Stomach (tissue), 4 donors: ENCODE data around the gene LSM12.

ENCODE experiments used
- EP300 ChIP-seq: sonication (generic); formaldehyde crosslinking; IDR thresholded peaks from one replicate; pipeline ENCODE4 v1.6.1; 2017; ENCODE audit warnings: antibody characterized with exemption
- POLR2A ChIP-seq, 4 donors: fragments of 450-650 bp; IDR thresholded peaks; one replicate each; pipeline ENCODE4 v1.6.1; 2016; ENCODE audit warnings: antibody characterized with exemption in 4 of 4, control low read depth in 2 of 4, mild to moderate bottlenecking in 1 of 4, moderate library complexity in 1 of 4
- POLR2AphosphoS5 ChIP-seq, 3 donors: sonication (generic); formaldehyde crosslinking; IDR thresholded peaks; one replicate each; pipeline ENCODE4 v1.6.1; 2016; ENCODE audit warnings: antibody characterized with exemption in 3 of 3
- TF ChIP-seq, protein P1 (sequence below), 7 experiments: fragments of 450-650 bp in 4 of 7; fragments of 200-600 bp in 3 of 7; sonication (generic) in 3 of 7; IDR thresholded peaks; one replicate each; pipeline ENCODE4 v1.5.1; 2016 to 2019; ENCODE audit warnings: antibody characterized with exemption in 7 of 7, control low read depth in 2 of 7, mild to moderate bottlenecking in 1 of 7

DNA sequence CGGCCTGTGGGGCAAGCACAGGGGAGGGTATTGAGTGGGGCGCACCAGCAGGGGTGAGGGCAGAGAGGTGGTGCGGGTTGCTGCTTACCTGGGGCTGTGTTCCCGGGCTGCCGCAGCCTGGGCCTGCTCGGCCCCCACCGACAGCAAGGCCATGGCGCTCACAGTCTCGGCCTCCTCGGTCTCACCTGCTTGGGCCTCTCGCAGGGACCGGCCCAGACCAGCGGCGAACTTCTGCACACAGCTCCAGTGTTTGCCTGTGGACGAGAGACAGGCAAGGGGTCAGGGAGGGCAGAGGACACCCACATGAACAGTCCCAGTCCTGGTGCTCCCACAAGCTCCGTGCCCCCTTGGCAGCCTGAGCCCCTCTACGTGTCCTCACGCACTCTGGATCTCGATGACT lies 11.9 kb upstream of the LSM12 start:
- TF ChIP-seq POLR2A (IDR thresholded peaks at IDR 0.05) (no peak), EP300 (no peak), POLR2AphosphoS5 (IDR thresholded peaks at IDR 0.05) (no peak)
- TF ChIP-seq, protein P1, sequence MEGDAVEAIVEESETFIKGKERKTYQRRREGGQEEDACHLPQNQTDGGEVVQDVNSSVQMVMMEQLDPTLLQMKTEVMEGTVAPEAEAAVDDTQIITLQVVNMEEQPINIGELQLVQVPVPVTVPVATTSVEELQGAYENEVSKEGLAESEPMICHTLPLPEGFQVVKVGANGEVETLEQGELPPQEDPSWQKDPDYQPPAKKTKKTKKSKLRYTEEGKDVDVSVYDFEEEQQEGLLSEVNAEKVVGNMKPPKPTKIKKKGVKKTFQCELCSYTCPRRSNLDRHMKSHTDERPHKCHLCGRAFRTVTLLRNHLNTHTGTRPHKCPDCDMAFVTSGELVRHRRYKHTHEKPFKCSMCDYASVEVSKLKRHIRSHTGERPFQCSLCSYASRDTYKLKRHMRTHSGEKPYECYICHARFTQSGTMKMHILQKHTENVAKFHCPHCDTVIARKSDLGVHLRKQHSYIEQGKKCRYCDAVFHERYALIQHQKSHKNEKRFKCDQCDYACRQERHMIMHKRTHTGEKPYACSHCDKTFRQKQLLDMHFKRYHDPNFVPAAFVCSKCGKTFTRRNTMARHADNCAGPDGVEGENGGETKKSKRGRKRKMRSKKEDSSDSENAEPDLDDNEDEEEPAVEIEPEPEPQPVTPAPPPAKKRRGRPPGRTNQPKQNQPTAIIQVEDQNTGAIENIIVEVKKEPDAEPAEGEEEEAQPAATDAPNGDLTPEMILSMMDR (IDR thresholded peaks at IDR 0.05), result no peak
